22Rv1 (cell line): Measurements from ENCODE around the gene TRIM2.

Source experiments
- H3K27ac ChIP-seq: fragments of 450-650 bp; 2 replicates; pipeline ENCODE4 v1.5.1; 2017
- ZFX ChIP-seq: fragments of 450-650 bp; IDR thresholded peaks from 2 replicates; pipeline ENCODE4 v1.6.1; 2017; ENCODE audit warnings: antibody characterized with exemption, borderline replicate concordance
- TF ChIP-seq, protein P1 (sequence below): fragments of 450-650 bp; IDR thresholded peaks from 2 replicates; pipeline ENCODE4 v1.5.1; 2017; ENCODE audit warnings: mild to moderate bottlenecking

TRIM2 gene

GRCh38 chr4:153215921-153216320, 11.7 kb downstream of the TRIM2 start:
- no peak for TF ChIP-seq ZFX
- TF ChIP-seq, protein P1, sequence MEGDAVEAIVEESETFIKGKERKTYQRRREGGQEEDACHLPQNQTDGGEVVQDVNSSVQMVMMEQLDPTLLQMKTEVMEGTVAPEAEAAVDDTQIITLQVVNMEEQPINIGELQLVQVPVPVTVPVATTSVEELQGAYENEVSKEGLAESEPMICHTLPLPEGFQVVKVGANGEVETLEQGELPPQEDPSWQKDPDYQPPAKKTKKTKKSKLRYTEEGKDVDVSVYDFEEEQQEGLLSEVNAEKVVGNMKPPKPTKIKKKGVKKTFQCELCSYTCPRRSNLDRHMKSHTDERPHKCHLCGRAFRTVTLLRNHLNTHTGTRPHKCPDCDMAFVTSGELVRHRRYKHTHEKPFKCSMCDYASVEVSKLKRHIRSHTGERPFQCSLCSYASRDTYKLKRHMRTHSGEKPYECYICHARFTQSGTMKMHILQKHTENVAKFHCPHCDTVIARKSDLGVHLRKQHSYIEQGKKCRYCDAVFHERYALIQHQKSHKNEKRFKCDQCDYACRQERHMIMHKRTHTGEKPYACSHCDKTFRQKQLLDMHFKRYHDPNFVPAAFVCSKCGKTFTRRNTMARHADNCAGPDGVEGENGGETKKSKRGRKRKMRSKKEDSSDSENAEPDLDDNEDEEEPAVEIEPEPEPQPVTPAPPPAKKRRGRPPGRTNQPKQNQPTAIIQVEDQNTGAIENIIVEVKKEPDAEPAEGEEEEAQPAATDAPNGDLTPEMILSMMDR, result no peak
- H3K27ac ChIP-seq, result no peak overlapping the region

- TF ChIP-seq, protein P1, result no peak
- no peak for TF ChIP-seq ZFX
Observed at GRCh38 chr4:153216546-153216945, 12.3 kb downstream of the TRIM2 start.

GRCh38 chr4:153217440-153217839, 13.2 kb downstream of the TRIM2 start:
- no peak for TF ChIP-seq ZFX
- TF ChIP-seq, protein P1, result no peak
- H3K27ac ChIP-seq, result no peak overlapping the region

More at GRCh38 chr4:153216546-153216945, 12.3 kb downstream of the TRIM2 start:
- H3K27ac ChIP-seq, result no peak overlapping the region

- TF ChIP-seq, protein P1, result no peak
- TF ChIP-seq ZFX, result no peak
- no peak overlapping the region for H3K27ac ChIP-seq
Observed at GRCh38 chr4:153218961-153219360, 14.7 kb downstream of the TRIM2 start.

DNA sequence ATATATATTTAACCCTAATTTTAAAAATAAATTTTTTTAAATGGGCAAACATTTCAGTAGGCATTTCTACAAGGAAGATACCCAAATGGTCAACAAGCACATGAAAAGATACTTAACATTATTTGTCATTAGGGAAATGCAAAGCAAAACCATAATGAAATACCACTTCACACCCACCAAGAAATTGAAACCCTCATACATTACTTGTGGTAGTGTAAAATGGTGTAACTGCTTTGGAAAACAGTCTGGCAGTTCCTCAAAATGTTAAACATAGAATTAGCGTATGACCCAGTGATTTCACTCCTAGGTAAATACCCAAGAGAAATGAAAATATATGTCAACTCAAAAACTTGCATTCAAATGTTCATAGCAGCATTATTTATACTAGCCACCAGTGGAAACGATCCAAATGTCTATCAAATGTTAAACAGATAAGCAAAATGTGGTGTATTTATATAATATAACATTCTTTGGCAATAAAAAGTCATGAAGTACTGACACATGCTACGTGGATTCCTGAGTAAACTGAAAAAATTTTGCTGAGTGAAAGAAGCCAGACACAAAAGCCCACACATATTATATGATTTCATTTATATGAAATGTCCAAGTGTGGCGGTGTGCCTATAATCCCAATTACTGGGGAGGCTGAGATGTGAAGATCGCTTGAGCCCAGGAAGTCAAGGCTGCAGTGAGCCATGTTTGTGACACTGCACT, 16.6 kb downstream of the TRIM2 start:
- TF ChIP-seq, protein P1, result no peak
- TF ChIP-seq ZFX, result no peak
- H3K27ac ChIP-seq, result no peak overlapping the region

- no peak overlapping the region for H3K27ac ChIP-seq
- no peak for TF ChIP-seq ZFX
- TF ChIP-seq, protein P1, result no peak
Observed at GRCh38 chr4:153221783-153222706, 17.8 kb downstream of the TRIM2 start.
